C1 segment of cervical spinal cord (tissue), 14 donors: ENCODE measurements around the gene ZC3H14.

Experiments used
- DNase-seq, 14 donors: peaks; one replicate each; lab custom pipeline; 2025; lab: John Stamatoyannopoulos, UW

Gene ZC3H14

DNA sequence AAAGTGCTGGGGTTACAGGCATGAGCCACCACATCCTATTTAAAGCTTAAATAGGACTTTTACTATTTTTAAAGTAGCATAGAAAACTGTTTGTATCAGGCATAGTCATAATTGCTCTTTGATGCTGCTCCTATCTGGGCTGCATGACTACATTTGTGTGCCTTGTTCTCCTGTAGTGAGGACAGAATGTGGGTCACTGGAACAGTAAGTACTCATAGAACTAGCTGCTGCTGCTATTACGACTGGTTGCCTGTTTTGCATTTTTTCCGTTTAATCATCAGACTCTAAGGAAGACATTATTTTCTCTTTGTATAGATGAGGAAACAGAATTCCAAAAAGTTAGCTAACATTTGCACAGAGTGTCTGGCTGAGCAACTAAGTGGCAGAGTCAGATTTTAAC is 42.8 kb downstream of the ZC3H14 start:
- no peak for DNase-seq

DNA sequence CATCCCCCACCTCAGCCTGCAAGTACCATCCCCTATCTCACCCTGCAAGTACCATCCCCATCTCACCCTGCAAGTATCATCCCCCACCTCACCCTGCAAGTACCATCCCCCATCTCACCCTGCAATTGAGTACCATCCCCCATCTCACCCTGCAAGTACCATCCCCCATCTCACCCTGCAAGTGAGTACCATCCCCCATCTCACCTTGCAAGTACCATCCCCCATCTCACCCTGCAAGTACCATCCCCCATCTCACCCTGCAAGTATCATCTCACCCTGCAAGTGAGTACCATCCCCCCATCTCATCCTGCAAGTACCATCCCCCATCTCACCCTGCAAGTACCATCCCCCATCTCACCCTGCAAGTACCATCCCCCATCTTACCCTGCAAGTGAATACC is 45.0 kb downstream of the ZC3H14 start:
- DNase-seq = no peak

DNA sequence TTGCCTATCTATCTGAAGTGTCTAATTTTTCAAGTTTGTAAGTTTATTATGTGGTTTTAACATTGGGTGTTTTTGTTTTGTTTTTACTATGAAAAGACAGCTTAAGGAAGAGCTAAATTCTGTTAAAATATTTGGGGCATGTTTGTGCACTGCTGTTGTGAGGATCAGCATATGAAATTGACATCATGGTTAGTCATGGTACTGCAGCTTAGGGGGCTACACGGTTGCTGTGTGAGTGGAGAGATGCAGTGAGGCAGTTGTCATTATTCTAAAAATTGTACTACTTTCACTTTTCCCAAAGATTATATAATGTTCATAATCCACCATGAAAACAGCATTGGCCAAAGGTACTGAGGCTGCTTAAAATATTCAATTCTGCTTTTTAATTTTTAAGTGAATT is 49.0 kb downstream of the ZC3H14 start:
- DNase-seq = no peak

DNA sequence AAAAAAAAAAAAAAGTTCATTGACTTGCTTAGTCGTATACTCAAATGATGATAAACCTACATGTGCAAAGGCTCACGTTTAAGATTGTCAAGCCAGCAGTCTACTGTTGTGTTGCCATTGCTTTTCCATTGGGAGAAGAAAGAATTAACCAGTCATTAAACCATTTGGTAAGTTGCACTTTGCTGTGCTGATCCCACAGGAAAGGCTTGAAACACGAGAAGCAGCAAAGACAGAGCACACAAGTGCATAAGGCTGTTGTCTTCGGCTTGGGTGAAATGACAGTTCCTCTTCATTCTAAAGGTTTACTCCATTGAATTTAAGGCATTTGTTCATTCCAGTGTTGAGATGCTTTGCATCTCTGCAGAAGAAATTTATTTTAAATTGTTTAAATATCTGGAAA is 50.1 kb downstream of the ZC3H14 start:
- DNase-seq = no peak

DNA sequence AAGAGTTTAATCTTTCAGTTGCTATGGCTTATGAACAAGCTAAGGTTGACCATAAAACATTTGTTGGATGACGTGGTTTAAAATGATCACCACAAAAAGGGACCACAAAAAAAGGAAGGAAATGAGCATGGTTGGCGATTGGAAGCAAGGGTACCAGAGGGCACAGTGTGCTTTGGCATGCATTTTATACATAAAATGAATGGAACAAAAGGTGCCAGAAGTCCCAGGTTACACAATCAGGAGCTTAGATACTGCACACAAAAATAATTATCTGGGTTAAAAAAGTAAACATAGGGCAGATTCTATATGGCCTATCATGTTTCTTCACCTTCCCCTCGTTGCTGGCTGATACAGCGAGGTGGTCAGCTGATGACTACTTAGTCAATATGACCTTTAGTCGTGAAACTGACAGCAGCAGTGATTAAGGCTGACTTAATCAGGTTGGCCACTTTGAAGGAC is 50.7 kb downstream of the ZC3H14 start:
- DNase-seq = no peak

DNA sequence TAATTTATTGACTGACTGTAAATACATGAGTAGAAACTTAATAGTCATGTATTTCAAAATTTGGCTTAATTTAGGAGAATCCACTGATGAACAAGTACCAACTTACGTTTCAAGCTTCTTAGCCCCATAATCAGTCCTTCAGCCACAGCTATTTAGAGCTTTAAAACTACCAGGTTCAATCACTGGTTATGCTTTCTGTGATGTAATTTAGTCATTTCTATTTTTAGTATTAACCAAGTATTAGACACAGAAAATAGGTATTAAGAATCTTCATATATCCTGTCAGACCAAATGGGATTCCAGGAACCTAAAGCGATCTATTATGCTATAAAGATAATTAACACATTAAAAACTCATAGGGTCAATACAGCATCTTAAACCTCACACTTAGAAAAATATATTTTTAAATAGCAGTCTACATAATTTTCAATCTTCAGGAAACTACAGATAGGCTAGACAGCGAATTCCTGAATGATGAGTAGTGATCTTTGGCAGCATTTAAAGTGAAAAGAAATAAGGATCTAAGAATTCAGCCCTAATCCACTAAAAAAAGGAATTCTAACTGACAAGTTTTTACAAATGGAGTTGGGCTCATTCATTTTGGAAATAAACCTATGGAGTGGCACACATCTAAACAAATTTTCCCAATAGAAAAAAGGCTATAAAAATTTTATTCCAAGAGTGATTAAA is 51.5 kb downstream of the ZC3H14 start:
- no peak for DNase-seq

- no peak for DNase-seq
Observed at GRCh38 chr14:88616697-88617096, 53.9 kb downstream of the ZC3H14 start.

- DNase-seq = no peak
Observed at GRCh38 chr14:88617479-88617878, 54.6 kb downstream of the ZC3H14 start.

DNA sequence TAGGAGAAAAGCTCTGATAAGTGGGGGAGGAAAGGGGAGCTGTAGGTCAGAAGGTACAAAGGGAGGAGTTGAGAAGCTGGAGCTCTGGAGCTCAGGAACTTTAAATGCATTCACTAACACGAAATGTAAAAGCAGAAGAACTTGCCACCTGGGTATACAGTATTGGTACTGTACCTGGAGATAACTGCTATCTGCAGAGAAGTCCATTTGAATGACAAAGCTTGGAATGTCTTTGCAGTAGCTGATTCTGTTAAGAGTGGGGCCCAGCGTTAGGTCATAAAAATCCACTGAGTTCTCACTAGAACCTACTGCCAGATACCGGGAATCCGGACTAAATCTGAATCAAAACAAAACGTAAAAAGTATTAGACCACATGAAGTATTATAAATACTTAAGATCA is 55.6 kb downstream of the ZC3H14 start:
- no peak for DNase-seq

- DNase-seq = no peak
Observed at GRCh38 chr14:88621100-88621499, 58.3 kb downstream of the ZC3H14 start.

DNA sequence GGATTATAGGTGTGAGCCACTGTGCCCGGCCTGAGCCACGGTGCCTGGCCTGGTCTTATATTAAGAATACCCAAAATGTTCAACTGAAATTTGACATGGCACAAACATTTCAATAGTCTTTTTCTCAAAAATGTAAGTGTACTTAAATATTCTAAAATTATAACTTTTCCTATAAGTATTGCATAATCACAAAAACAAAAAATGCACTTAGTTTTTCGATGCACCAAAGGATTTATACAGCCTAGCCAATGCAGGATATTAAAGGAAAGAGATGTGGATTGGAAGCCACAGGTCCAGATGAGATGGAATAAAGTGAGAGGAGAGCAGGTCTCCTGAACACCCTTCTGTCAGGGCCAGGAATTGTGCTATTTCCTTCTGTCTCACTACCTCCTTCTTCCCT is 62.8 kb downstream of the ZC3H14 start:
- no peak for DNase-seq

DNA sequence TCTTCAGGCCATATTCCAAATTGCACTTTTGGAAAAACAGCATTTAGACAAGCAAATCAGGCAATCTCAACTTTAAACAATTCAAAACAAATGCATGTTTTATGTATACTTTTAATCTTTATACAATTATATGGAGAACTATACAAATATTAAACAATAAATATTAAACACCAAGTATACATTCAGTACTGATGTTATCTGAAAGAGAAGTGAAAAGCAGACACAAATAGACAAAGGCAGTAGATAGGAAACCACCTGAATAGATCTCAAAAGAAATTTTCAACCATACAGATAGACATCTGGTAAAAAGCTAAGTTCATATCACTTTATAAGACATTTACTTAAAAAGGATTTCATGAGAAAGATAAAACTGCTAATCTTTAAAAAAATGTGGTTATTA is 65.2 kb downstream of the ZC3H14 start:
- DNase-seq = no peak

DNA sequence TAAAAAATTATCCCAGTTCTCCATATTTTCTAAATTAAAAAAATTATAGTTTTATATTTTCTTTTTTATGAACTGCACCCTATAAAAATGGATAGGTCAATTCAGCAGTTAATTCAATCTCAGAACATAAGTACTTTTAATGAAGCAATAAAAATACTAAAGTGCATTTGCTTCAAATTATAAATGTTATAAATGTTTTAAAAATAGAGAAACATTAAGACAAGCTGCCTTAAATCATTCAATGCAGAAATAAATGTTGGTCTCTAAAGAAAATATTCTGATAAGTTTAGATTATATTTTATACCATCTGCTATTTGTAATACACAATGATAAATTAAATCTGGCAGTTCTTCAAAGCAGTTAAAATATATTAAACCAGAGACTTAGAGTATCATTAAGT is 65.6 kb downstream of the ZC3H14 start:
- no peak for DNase-seq

DNA sequence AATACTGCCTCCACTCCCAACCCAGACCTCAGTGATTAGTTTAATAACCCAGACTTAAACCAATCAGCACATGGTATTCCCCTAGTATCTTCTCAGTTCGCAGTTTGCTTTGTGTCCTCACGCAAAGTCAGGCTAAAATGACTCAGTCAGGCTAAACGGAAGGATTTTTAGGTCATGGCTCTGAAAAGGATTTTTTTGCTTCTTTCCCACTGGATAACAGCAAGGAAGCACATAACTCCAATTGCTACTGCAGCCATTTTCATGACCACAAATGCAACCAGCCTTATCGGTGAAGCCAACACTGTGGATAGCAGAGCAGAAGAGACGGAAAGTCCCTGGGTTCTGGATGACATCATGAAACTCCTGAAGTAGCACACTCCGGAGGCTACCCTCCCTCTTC is 67.7 kb downstream of the ZC3H14 start:
- no peak for DNase-seq

- no peak for DNase-seq
Observed at GRCh38 chr14:88631091-88631490, 68.3 kb downstream of the ZC3H14 start.

DNA sequence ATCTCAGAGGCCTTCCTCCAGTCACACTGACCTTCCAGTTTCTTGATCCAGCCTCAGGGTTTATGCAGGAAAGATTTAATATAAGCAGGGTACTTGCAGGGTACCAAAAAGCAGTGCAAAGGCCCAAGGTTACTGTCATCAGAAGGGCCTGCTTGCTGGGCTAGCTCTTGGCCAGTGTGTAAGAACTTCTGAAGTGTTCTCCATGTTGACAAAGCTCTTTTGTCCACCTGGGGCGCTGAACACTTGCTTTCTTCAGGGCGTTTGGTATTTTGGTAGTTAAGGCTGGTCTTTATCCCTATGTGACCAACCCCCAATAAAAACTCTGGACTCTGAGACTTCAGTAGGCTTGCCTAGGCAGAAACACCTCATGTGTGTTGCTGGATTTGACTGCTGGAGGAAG is 69.7 kb downstream of the ZC3H14 start:
- no peak for DNase-seq

DNA sequence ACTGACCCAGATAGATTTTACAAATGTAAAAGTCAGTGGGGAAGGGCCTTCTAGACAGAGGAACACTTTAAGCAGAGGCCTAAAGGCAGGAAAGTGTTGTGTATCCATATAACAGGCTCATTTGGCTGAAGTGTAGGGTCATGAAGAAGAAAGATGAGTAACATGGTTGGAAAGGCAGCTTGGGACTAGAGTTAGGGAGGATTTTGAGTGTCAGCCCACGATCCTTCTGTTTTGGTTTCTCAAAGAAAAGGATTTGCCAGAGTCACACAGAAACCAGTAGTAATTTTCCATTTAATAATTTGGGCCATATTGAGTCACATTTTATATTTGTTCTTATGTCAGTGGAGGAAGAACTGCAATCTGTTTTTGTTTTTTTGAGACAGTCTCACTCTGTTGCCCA is 76.4 kb downstream of the ZC3H14 start:
- DNase-seq = no peak

DNA sequence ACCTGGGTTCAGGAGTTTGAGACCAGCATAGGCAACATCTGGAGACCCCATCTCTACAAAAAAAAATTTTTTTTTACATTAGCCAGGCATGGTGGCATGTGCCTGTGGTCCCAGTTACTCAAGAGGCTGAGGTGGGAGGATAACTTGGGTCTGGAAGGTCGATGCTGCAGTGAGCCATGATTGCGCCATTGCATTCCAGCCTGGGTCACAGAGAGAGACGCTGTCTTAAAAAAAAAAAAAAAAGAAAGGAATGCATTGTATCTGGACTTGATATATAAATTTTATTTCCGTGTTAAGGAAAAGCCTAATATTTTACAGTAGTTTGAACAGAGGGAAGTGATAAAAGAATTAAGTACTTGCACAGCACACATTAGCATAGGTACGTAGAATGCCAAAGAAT is 97.2 kb downstream of the ZC3H14 start:
- no peak for DNase-seq

DNA sequence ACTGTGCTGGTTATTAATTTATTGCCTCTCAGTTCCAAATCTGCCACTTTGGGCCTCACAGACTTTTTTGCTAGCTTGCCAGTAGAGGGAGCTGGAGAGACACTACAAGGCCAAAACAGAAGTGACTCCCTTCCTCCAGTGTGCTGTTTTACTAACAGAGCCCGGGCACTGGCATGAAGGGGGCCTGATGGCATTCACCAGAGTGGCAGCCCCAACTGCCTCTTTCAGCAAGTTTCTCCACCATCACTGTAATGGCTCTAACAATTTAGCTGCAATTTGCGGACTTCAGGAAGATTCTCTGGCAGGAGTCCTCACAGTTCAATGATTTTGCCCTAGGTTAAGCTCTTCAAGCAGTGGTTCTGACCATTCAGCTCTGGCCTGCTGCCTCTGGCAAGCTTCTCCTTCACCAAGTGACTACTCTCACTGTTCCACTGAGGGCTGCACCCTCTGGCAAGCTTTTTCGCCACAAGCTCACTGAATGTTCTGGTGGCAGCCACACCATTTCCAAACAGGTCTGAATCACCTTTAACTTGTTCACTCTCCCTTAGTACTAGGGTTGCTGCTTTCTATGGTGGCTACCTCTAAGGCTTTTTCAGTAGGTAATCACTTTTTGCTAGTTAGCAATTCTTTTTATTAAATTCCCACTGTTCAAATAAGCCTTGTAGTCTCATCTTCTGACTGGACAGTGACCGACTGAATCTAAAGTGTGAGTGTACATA is 104.9 kb downstream of the ZC3H14 start:
- DNase-seq = peak in 12 of 14 donors; percentile 9 to 73 (median 43)

DNA sequence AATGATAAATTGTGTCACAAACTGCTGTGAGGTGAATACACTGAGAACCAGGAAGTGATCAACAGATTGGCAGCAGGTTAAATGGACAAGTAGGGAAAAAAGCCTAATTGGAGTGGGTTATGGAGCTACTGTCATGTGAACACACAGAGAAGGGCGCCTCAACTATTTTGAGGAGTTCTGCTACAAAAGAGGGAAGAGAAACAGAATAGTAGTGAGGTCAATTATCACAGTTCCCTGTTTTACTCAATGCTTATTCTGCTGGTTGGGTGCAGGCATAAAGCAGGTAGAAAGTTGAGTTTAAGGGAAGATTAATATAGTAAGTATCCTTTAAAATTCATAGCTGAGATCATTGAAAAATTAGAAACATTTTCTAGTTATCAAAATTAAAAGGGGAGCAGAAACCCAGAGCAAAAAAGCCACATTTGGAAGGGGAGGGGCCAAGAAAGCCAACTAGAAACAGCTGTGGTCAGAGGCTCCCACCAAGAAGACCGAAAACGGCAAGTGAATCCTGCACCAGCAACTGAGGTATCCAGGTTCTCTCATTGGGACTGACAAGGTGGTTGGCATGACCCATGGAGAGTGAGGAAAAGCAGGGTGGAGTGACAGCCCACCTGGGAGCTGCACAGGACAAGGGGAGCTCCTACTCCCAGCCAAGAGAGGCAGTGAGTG is 105.7 kb downstream of the ZC3H14 start:
- no peak for DNase-seq

DNA sequence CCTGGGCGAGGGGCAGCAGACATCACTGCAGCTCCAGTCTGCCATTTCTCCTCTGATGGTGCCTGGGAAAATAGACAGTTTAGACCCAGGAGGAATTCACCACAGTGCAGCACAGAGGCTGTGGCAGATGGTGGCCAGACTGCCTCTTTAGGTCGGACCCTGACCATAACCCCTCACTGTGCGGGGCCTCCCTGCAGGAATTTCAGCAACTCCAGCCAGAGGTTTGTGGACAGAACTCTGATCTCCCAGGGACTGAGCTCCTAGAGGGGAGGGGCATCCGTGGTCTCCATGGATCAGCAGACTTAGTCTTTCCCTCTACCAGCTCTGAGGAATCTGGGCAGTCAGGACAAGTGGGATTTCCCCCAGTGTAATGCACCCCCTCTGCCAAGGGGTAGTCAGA is 106.5 kb downstream of the ZC3H14 start:
- DNase-seq = no peak
